SIG-M5 (cell line): ENCODE measurements around the gene SNAI3.

Source experiments
- DNase-seq: peaks from one replicate; lab custom pipeline; 2025; lab: John Stamatoyannopoulos, UW

Gene SNAI3

DNA sequence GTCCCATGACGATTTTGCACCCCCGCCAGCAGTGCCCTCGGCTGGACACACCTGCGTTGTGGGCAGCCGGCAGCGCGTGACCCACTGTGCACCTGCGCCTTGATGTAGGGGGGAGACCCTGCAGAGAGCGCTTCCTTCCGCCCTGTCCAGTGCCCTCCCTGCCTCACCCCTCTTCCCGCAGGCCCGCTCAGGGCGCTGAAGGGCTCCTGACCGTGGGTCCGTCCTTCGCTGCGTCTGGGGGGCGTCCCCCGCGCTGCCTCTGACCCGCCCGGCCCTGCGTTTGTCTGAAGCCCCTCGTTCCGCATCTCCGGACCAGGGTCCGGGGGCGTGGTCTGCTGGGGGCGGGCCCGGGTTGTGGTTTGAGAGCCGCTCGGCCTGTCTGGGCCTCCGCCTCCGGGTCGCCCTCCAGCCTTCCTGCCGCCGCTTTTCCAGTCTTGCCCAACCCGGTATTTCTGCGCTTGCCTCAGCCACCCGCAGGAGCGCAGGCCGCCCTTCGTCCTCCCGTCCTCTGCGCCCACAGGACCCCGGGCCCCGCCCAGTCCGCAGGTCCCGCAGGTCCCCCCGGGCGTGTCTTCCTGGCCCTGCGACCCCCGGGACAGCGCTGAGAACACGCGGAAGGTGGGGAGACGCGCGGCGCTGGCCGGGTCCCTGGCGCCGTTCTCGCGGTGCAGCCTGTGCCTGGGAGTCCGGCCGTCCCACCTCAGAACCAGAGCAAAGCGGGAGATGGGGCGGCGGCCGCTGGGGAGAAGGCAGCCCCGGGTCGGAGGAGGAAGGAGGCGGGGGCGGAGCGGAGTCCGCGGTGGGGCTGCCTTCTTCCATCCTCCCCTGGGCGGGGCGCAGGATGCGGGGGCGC lies 51.9 kb downstream of the SNAI3 start:
- DNase-seq = no peak

DNA sequence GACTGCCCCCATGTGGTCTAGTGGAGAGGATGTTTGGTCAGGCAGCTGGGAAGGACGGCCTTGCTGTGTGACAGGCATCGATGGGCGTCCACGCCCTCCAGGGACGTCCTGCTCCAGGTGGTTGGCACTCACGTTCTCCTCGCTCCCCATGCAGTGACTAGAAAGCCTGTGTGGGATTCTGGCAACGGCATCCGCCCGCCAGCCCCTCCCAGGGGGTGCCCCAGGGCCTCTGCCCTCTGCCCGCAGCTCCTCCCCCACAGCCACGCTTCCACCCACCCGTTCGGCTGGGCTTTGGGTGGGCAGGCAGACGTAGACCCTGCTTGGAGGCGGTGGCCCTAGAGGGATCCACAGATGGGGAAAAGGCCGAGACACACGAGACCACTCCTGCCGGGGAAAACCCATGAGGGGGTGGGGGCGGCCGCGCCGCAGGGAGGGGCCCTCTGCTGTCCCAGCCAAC lies 52.6 kb downstream of the SNAI3 start:
- no peak for DNase-seq

DNA sequence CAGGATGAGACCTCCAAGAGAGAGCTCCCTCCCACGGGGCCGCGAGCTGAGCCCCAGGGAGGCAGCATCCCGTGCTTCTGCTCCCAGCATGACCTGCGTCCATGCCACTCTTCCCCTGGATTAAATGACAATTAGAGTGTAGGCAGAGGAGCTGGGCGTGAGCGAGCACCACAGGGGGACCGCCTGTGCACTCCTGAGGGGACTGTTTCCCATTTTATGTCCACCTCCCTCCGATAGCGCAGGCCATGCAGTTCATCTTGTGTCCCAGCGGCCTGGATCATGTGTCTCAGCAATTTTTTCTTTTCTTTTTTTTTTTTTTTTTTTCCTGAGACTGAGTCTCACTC lies 53.7 kb downstream of the SNAI3 start:
- no peak for DNase-seq

DNA sequence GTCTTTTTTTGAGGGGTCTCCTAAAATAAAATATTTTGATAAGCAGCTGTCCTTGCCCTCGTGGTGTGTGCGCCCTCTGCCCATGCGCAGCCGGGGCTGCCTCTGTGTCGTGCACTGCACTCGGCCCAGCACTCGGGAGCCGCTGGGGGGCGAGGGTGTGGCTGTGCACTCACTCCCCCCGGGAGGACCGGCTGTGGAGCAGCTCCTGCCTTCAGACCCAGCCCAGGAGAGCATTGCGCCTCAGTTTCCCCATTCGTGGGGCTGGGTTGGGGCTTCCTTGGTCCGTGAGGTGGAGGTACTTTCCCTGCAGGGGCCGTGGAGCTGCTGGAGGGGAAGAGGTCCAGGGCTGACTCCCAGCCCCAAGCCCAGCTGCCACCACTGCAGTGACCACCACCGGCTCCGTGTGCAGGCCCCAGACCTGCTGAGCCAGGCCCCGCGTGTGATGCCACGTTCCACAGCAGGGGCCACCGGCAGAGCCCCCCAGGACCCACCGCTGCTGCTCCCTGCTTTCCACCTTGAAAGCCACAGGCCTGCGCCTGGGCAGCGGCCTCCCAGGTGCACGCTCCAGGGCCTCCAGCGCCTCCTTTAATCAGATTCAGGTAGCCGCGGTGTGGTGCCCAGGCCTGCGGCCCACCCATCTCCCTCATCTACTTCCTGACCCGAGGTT lies 54.3 kb downstream of the SNAI3 start:
- DNase-seq = no peak

DNA sequence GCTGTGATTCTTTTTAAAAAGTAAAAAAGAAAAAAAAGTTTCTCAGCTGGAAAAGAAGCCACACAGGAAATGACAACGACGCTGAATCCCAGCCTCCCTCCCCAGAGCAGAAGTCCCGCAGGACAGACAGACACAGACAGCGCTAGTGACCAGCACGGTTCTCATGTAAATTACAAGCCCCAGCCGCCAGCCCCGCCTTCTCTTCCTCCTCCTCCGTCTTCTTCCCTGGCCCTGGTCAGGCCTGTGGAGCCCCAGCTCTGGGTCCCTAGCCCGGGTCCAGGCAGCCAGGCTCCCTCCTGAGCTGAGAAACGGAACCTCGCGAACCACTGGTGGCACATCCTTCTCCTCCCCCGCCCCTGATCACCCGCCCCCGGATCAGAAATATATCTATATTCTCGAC lies 54.9 kb downstream of the SNAI3 start:
- DNase-seq = no peak

DNA sequence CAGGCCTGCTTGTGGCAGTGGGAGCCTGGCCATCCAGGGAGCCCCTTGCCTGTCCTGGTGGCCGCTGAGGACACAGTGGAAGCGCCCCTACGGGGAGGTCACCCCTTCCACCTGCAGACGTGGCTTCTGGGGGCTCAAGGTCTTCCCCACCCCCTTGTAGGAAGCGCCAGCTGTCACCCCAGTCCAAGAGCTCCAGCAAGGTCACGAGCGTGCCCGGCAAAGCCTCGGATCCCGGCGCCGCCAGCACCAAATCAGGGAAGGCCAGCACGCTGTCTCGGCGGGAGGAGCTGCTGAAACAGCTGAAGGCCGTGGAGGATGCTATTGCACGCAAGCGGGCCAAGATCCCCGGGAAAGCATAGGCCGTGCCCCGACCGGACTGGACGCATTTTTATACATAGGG lies 55.4 kb downstream of the SNAI3 start:
- no peak for DNase-seq

DNA sequence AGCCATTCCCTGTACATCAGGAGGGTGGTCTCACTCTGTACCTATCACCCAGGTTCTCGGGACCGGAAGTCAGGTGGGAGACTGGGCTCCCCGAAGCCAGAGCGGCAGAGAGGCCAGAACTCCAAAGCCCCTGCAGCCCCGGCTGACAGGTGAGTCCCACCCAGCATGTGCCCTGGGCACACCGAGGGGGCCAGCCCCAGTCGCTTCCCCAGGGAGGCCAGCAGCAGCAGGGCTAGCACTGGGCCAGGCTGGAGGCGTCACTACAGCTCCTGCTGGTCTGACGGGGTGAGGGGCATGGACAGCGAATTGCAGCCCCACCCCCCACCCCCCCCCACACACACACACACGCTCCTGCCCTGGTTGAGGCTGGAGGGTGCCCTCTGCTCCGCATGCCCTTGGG lies 55.9 kb downstream of the SNAI3 start:
- no peak for DNase-seq

- DNase-seq = no peak
These were observed 56.5 kb downstream of the SNAI3 start for GRCh38 chr16:88629835-88630234.

GRCh38 chr16:88628512-88628974 lies 57.8 kb downstream of the SNAI3 start:
- no peak for DNase-seq
